ENCODE measurements around the gene COL4A4. TPM values are rescaled to one million over a fixed set of nuclear protein-coding genes. Genes with fewer than 3 reads are reported as not detected.

The COL4A4 gene
- total and polyA plus RNA-seq, 2 donors (not counting 1 experiment from before 2014, with no cell fraction given), result 6.2 to 30.2 TPM

DNA sequence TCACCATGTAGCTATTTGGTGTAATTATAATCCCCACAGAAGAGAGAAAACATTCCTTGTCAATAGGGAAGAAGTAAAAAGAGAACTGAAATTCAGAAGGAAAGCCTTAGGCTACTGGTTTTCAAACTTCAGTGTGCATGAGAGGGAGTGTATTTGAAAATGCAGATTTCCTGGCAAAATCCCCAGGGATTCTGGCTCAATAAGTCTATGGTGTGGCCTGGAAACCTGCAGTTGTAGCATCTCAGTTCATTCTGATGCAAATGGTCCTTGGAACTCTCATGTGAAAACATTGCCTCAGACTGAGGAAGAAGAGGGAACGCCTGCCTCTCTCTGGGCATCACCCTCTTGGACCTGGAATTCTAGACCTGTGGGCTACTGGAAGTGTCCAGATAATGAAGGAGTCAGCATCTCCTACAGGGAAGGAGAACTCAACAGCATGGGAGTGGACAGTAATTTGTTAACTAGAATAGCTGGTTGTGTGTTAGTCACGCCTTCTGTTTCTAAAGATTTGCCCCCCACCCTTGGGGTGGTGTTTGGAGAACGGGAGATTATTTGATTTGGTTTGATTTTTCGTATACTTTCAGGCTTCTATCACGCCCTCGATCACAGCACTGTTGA lies 21.7 kb upstream of the COL4A4 start:
- Mint-ChIP-seq H3K27ac (no peak overlapping the region), H3K9me3 (ENCODE audit: insufficient read depth) (no peaks in the 10 kb centered on the region), H3K27me3 (no peaks in the 10 kb centered on the region), H3K4me3 (no peak overlapping the region), H3K4me1 (peaks cover 30% of the 10 kb centered on the region)
- DNase-seq, result no peak
- intact Hi-C loops (cut with micrococcal nuclease), result no loop called here
- Histone ChIP-seq H3K4me1 (ENCODE audit: control insufficient read depth in 2 of 2, insufficient read depth in 2 of 2, low read length in 2 of 2) (peaks cover 0 to 5% of the 10 kb centered on the region in 2 donors), H3K79me2 (ENCODE audit: control insufficient read depth, insufficient read depth, low read length) (no peaks in the 10 kb centered on the region), H2AFZ (ENCODE audit: insufficient read depth, low read depth, low read length, poor library complexity, severe bottlenecking) (no peak overlapping the region), H3K9me3 (ENCODE audit: control extremely low read depth in 1 of 3, control insufficient read depth in 2 of 3, insufficient read depth in 1 of 3, low read length in 2 of 3) (no peaks in the 10 kb centered on the region), H3K4me2 (replicated peaks; ENCODE audit: low read depth, low read length, poor library complexity, severe bottlenecking) (no peak overlapping the region), H3K9ac (ENCODE audit: low read length) (no peak overlapping the region), H4K20me1 (ENCODE audit: control insufficient read depth, insufficient read depth, low read length, poor library complexity, severe bottlenecking) (no peaks in the 10 kb centered on the region), H3K36me3 (replicated peaks in 1 of 2; ENCODE audit: control extremely low read depth in 1 of 2, control insufficient read depth in 1 of 2, extremely low read depth in 1 of 2, insufficient read depth in 2 of 2, low read length in 1 of 2) (no peaks in the 10 kb centered on the region), H3K27ac (ENCODE audit: low read length in 2 of 2) (no peak overlapping the region), H3K27me3 (replicated peaks in 1 of 4; ENCODE audit: control extremely low read depth in 1 of 4, control insufficient read depth in 3 of 4, insufficient read depth in 4 of 4, low read length in 3 of 4) (no peaks in the 10 kb centered on the region), H3K4me3 (ENCODE audit: control extremely low read depth in 1 of 5, extremely low read depth in 1 of 5, insufficient read depth in 1 of 5, low read depth in 2 of 5, low read length in 4 of 5) (no peak overlapping the region)
- ChIA-PET POLR2A (no interaction called here), CTCF (interaction anchor here (0.8 kb wide), 2 partner anchors 52 to 53 kb away, joined by 3 read pairs; no protein-coding TSS in a partner anchor)
- no peak for TF ChIP-seq EZH2 (IDR thresholded peaks at IDR 0.05; ENCODE audit: borderline replicate concordance, insufficient read depth, low read depth, low read length, poor library complexity, severe bottlenecking)
- TF ChIP-seq, protein P1, sequence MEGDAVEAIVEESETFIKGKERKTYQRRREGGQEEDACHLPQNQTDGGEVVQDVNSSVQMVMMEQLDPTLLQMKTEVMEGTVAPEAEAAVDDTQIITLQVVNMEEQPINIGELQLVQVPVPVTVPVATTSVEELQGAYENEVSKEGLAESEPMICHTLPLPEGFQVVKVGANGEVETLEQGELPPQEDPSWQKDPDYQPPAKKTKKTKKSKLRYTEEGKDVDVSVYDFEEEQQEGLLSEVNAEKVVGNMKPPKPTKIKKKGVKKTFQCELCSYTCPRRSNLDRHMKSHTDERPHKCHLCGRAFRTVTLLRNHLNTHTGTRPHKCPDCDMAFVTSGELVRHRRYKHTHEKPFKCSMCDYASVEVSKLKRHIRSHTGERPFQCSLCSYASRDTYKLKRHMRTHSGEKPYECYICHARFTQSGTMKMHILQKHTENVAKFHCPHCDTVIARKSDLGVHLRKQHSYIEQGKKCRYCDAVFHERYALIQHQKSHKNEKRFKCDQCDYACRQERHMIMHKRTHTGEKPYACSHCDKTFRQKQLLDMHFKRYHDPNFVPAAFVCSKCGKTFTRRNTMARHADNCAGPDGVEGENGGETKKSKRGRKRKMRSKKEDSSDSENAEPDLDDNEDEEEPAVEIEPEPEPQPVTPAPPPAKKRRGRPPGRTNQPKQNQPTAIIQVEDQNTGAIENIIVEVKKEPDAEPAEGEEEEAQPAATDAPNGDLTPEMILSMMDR (IDR thresholded peaks at IDR 0.05), result no peak
- 80% methylated on average over 1 of the region's 6 CpGs for WGBS (ENCODE audit: insufficient coverage)
- ATAC-seq (ENCODE audit: low read depth), result no peak

DNA sequence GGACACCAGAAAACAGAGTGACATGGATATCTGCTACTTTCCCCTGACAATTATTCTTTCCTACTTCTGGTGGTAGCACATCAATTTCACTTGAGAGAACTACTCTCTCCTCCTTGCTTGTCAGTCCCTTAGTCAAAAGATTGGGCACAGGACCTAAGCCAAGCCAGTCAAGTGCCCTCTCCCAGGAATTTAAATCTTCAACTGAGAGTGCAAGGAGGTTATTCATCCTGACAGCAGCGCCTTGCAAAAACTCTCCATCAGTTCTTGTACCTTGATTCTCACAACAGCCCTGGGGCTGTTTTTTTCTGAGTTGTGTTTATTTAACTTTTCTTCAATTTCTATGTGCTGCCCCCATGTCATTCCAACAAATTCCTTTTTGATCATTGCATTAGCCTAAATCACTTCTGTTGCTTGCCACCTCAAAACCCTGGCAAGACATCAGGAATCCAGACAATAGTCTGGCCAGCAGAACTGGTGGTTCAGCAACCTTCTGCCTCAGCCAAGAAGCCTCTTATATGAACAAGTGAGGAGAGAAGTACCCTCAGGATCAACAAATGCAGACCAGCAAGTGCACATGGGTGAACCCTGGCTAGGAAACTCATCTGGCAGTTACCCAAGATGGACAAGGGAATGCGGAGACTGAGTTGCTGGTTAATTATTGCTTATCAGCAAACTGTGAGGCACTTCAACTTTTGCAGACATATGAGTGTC lies 19.8 kb upstream of the COL4A4 start:
- Histone ChIP-seq H3K4me2 (replicated peaks; ENCODE audit: low read depth, low read length, poor library complexity, severe bottlenecking) (no peak overlapping the region), H3K79me2 (ENCODE audit: control insufficient read depth, insufficient read depth, low read length) (no peaks in the 10 kb centered on the region), H3K27me3 (replicated peaks in 1 of 4; ENCODE audit: control extremely low read depth in 1 of 4, control insufficient read depth in 3 of 4, insufficient read depth in 4 of 4, low read length in 3 of 4) (no peaks in the 10 kb centered on the region), H3K4me3 (ENCODE audit: control extremely low read depth in 1 of 5, extremely low read depth in 1 of 5, insufficient read depth in 1 of 5, low read depth in 2 of 5, low read length in 4 of 5) (no peak overlapping the region), H2AFZ (ENCODE audit: insufficient read depth, low read depth, low read length, poor library complexity, severe bottlenecking) (no peak overlapping the region), H3K9ac (ENCODE audit: low read length) (no peak overlapping the region), H4K20me1 (ENCODE audit: control insufficient read depth, insufficient read depth, low read length, poor library complexity, severe bottlenecking) (no peaks in the 10 kb centered on the region), H3K36me3 (replicated peaks in 1 of 2; ENCODE audit: control extremely low read depth in 1 of 2, control insufficient read depth in 1 of 2, extremely low read depth in 1 of 2, insufficient read depth in 2 of 2, low read length in 1 of 2) (no peaks in the 10 kb centered on the region), H3K9me3 (ENCODE audit: control extremely low read depth in 1 of 3, control insufficient read depth in 2 of 3, insufficient read depth in 1 of 3, low read length in 2 of 3) (no peaks in the 10 kb centered on the region), H3K4me1 (ENCODE audit: control insufficient read depth in 2 of 2, insufficient read depth in 2 of 2, low read length in 2 of 2) (peaks cover 0 to 5% of the 10 kb centered on the region in 2 donors), H3K27ac (ENCODE audit: low read length in 2 of 2) (no peak overlapping the region)
- no peaks in the 10 kb centered on the region for H3K27me3 Mint-ChIP-seq
- intact Hi-C loops (cut with micrococcal nuclease), result no loop called here
- WGBS (ENCODE audit: insufficient coverage), result 100% methylated on average over 1 of the region's 2 CpGs
- no peak overlapping the region for H3K4me3 Mint-ChIP-seq
- CTCF ChIA-PET, result no interaction called here
- H3K27ac Mint-ChIP-seq, result no peak overlapping the region
- H3K4me1 Mint-ChIP-seq, result peaks cover 23% of the 10 kb centered on the region
- ATAC-seq (ENCODE audit: low read depth), result no peak
- no peak for TF ChIP-seq EZH2 (IDR thresholded peaks at IDR 0.05; ENCODE audit: borderline replicate concordance, insufficient read depth, low read depth, low read length, poor library complexity, severe bottlenecking)
- TF ChIP-seq, protein P1 (IDR thresholded peaks at IDR 0.05), result no peak
- POLR2A ChIA-PET, result no interaction called here
- DNase-seq, result no peak
- H3K9me3 Mint-ChIP-seq (ENCODE audit: insufficient read depth), result no peaks in the 10 kb centered on the region

Measured in B cell (primary cell).